K562 (cell line): ENCODE results near the gene IL33. TPM values are rescaled to one million over a fixed set of nuclear protein-coding genes. Genes with fewer than 3 reads are reported as not detected.

Experiments
- ATAC-seq: fragments of 200-7000 bp; cut with Tn5 transposase; 3 replicates; pipeline ENCODE4 v1.9.1; 2020; ENCODE audit warnings: moderate library complexity
- BruUV-seq: library from RNA; stranded (reverse); fragments of 400-500 nt; replicated peaks from 2 replicates; lab custom pipeline; 2021; lab: Mats Ljungman, UMichigan
- CTCF ChIA-PET: fragments of 300-600 bp; formaldehyde crosslinking; extraction: SDS; loops from one replicate; lab custom pipeline; 2021; ENCODE audit warnings: low intra/inter-chr PET ratio; lab: Yijun Ruan, JAX
- POLR2A ChIA-PET: fragments of 300-600, 350-650 bp; sonication (Branson Sonifier 250); formaldehyde crosslinking; extraction: SDS; loops from one replicate; lab custom pipeline; 2021; ENCODE audit warnings: antibody characterized with exemption, inconsistent platforms; lab: Yijun Ruan, JAX
- DNase-seq, 4 experiments: peaks; one replicate each; pipeline versions ENCODE4 v3.0.0 to v3.0.0-alpha.2; 2011 to 2018; ENCODE audit warnings: low spot score in 3 of 4, mixed read lengths in 3 of 4; ENCODE audit errors: extremely low read depth in 1 of 4
- FAIRE-seq: peaks from 2 replicates; lab custom pipeline; 2011; peaks lifted over from hg19 to GRCh38; lab: Jason Lieb, UNC
- H2AFZ ChIP-seq: 2 replicates; pipeline ENCODE4 v1.6.0; 2011; ENCODE audit warnings: low read depth, low read length, control low read depth, inconsistent platforms
- H3K27ac ChIP-seq: fragments of 200-600 bp; 3 replicates; pipeline ENCODE4 v1.8.0; 2011; ENCODE audit warnings: low read depth, mild to moderate bottlenecking, control low read depth, inconsistent platforms, low read length, moderate library complexity, mixed read lengths; ENCODE audit errors: extremely low read depth
- H3K27me3 ChIP-seq, 2 experiments: fragments of 300-600 bp in 1 of 2; 2 replicates in 1 of 2; 3 replicates in 1 of 2; pipeline versions ENCODE4 v1.6.0 to v1.8.0; 2011; ENCODE audit warnings: inconsistent platforms in 2 of 2, low read length in 2 of 2, mild to moderate bottlenecking in 1 of 2, mixed read lengths in 1 of 2, moderate library complexity in 1 of 2; ENCODE audit not compliant: control insufficient read depth in 2 of 2, insufficient read depth in 2 of 2
- H3K36me3 ChIP-seq: fragments of 300-600 bp; 3 replicates; pipeline ENCODE4 v1.8.0; 2011; ENCODE audit warnings: mild to moderate bottlenecking, low read length, inconsistent platforms; ENCODE audit not compliant: control insufficient read depth, insufficient read depth
- H3K4me1 ChIP-seq, 2 experiments: fragments of 200-600 bp in 1 of 2; replicated peaks in 1 of 2; 2 replicates in 1 of 2; 3 replicates in 1 of 2; pipeline versions ENCODE4 v1.5.1 to v1.8.0; 2011; ENCODE audit warnings: inconsistent platforms in 2 of 2, low read length in 2 of 2, mild to moderate bottlenecking in 1 of 2, mixed read lengths in 1 of 2, moderate library complexity in 1 of 2; ENCODE audit not compliant: control insufficient read depth in 2 of 2, insufficient read depth in 2 of 2
- H3K4me2 ChIP-seq: 2 replicates; pipeline ENCODE4 v1.6.1; 2011; ENCODE audit warnings: low read length, control low read depth, inconsistent platforms, mixed read lengths; ENCODE audit not compliant: insufficient read depth
- H3K4me3 ChIP-seq: fragments of 200-600 bp; sonication (generic), shearing (Covaris generic); 2 replicates; pipeline ENCODE4 v1.5.1; 2016; ENCODE audit warnings: control low read depth, inconsistent platforms
- H3K79me2 ChIP-seq: fragments of 200-600 bp; 3 replicates; pipeline ENCODE4 v1.8.0; 2011; ENCODE audit warnings: low read length, inconsistent platforms; ENCODE audit not compliant: control insufficient read depth, insufficient read depth
- H3K9ac ChIP-seq, 2 experiments: 2 replicates each; pipeline versions ENCODE4 v1.6.0 to v1.6.1; 2011; ENCODE audit warnings: low read depth in 2 of 2, low read length in 2 of 2, control low read depth in 1 of 2, inconsistent platforms in 1 of 2, mild to moderate bottlenecking in 1 of 2, mixed read lengths in 1 of 2; ENCODE audit not compliant: insufficient read depth in 1 of 2
- H3K9me1 ChIP-seq: one replicate; pipeline ENCODE4 v1.6.0; 2011; ENCODE audit warnings: inconsistent platforms, mild to moderate bottlenecking, low read length, moderate library complexity; ENCODE audit not compliant: control insufficient read depth, insufficient read depth
- H3K9me3 ChIP-seq: replicated peaks from 2 replicates; pipeline ENCODE4 v1.5.1; 2011; ENCODE audit warnings: low read depth, low read length, inconsistent platforms; ENCODE audit not compliant: control insufficient read depth, insufficient read depth
- H4K20me1 ChIP-seq: replicated peaks from 2 replicates; pipeline ENCODE4 v1.6.1; 2011; ENCODE audit warnings: low read length, inconsistent platforms, mixed read lengths; ENCODE audit not compliant: control insufficient read depth, insufficient read depth
- CC2D1A ChIP-seq: fragments of 450-650 bp; IDR thresholded peaks from 2 replicates; pipeline ENCODE4 v1.6.1; 2017; ENCODE audit warnings: mild to moderate bottlenecking
- CHAMP1 ChIP-seq: fragments of 450-650 bp; IDR thresholded peaks from 2 replicates; pipeline ENCODE4 v1.6.1; 2016; ENCODE audit warnings: mild to moderate bottlenecking
- MBD2 ChIP-seq: sonication (generic); IDR thresholded peaks from 2 replicates; pipeline ENCODE4 v1.6.1; 2016; ENCODE audit warnings: low read depth, borderline replicate concordance
- XRCC4 ChIP-seq: IDR thresholded peaks from one replicate; pipeline ENCODE4 v1.6.1; 2011; ENCODE audit not compliant: insufficient read depth, insufficient read length; ENCODE audit errors: extremely low read depth
- ZNF431 ChIP-seq: sonication (generic); formaldehyde crosslinking; IDR thresholded peaks from 2 replicates; pipeline ENCODE4 v1.8.0; 2022; ENCODE audit warnings: mild to moderate bottlenecking, missing genetic modification reagents
- ZNF785 ChIP-seq: fragments of 250-450 bp; sonication (Bioruptor Pico); IDR thresholded peaks from 2 replicates; pipeline ENCODE4 v1.4.0; 2020; ENCODE audit warnings: mild to moderate bottlenecking
- in situ Hi-C: fragments of 300-500 bp; cut with MboI; formaldehyde crosslinking; loops from 4 replicates; pipeline ENCODE4 v1.15.0; 2018; ENCODE audit warnings: inconsistent platforms, mixed read lengths
- intact Hi-C: fragments of 100-400 bp; cut with micrococcal nuclease; formaldehyde crosslinking; loops from 2 replicates; pipeline ENCODE4 v1.14.2; 2022
- polyA plus RNA-seq, 8 experiments: library from polyadenylated mRNA; depleted of rRNA in 4 of 8; stranded (reverse) in 5 of 8; unstranded in 3 of 8; fragments of >200 nt; fragmentation: Nextera tagmentation in 2 of 8; fragmentation: Illumina TruSeq in 1 of 8; extraction: Ambion mirVana in 2 of 8; extraction: Trizol in 1 of 8; gene quantifications; 2 replicates each; pipeline versions ENCODE4 v1.2.1 to v1.2.3, GENCODE V29; 2011 to 2014; ENCODE audit warnings: inconsistent platforms in 1 of 8, missing spikeins in 1 of 8
- total RNA-seq, 7 experiments: library from RNA; depleted of rRNA in 6 of 7; stranded (reverse); fragments of >200 nt in 6 of 7; fragmentation: Illumina TruSeq in 2 of 7; extraction: Trizol in 2 of 7; gene quantifications; 2 replicates each; pipeline versions ENCODE4 v1.2.1 to v1.2.3, GENCODE V29; 2011 to 2021; ENCODE audit warnings: low replicate concordance in 1 of 7

The IL33 gene
- total and polyA plus RNA-seq, 9 of the 15 experiments (the other 6 are each of a cell fraction or from before 2014, with no cell fraction given), result not detected

GRCh38 chr9:6302417-6302816, 86.8 kb downstream of the IL33 start:
- Histone ChIP-seq H3K4me1 (no peaks in the 10 kb centered on the region), H4K20me1 (no peaks in the 10 kb centered on the region), H3K79me2 (no peaks in the 10 kb centered on the region), H3K36me3 (no peaks in the 10 kb centered on the region), H3K9me3 (no peaks in the 10 kb centered on the region), H3K4me3 (no peak overlapping the region), H3K27ac (no peak overlapping the region), H3K27me3 (no peaks in the 10 kb centered on the region), H3K9me1 (no peaks in the 10 kb centered on the region), H3K9ac (no peak overlapping the region), H2AFZ (no peak overlapping the region), H3K4me2 (no peak overlapping the region)
- ChIA-PET CTCF (no interaction called here), POLR2A (no interaction called here)
- ATAC-seq, result no peak
- intact Hi-C loops, result loop anchor here (10.0 kb wide), 1 partner anchor 108 kb away; no protein-coding TSS in a partner anchor
- FAIRE-seq, result no peak
- DNase-seq, result no peak
- no TSS peak for BruUV-seq
- in situ Hi-C loops, result loop anchor here (25.0 kb wide), 2 partner anchors 240 to 415 kb away; partner anchors contain the start of gene MLANA
- no peak for TF ChIP-seq CC2D1A
- no peak for TF ChIP-seq ZNF431
- TF ChIP-seq CHAMP1, result no peak
- no peak for TF ChIP-seq MBD2
- TF ChIP-seq XRCC4, result no peak
- no peak for TF ChIP-seq ZNF785 (CRISPR knock-in tag)
